Activated CD4-positive, alpha-beta T cell treated with anti-CD3 and anti-CD28 coated beads, Interleukin-2, amount 10 ng/mL, durations not matched to agents 7 days and 5 days (primary cell): ENCODE results near the gene CEP41. TPM values are rescaled to one million over a fixed set of nuclear protein-coding genes. Genes with fewer than 3 reads are reported as not detected.

Experiments
- CTCF ChIA-PET: fragments of 350-600 bp; sonication (Branson Sonifier 250); formaldehyde crosslinking; loops from one replicate; lab custom pipeline; 2021; ENCODE audit warnings: antibody characterized with exemption; lab: Charles Lee
- POLR2A ChIA-PET: fragments of 350-600 bp; sonication (Branson Sonifier 250); formaldehyde crosslinking; loops from one replicate; lab custom pipeline; 2021; ENCODE audit warnings: antibody characterized with exemption; lab: Charles Lee
- DNase-seq: peaks from one replicate; pipeline ENCODE4 v3.0.0-alpha.2; 2020
- H3K27ac Mint-ChIP-seq: one replicate; pipeline ENCODE4 v1.8.0; 2021; ENCODE audit warnings: mild to moderate bottlenecking, moderate library complexity, mixed read lengths
- H3K27me3 Mint-ChIP-seq: one replicate; pipeline ENCODE4 v1.8.0; 2021; ENCODE audit warnings: mixed read lengths
- H3K36me3 Mint-ChIP-seq: one replicate; pipeline ENCODE4 v1.8.0; 2021; ENCODE audit warnings: low read depth, mixed read lengths
- H3K4me1 Mint-ChIP-seq: one replicate; pipeline ENCODE4 v1.8.0; 2021; ENCODE audit warnings: mixed read lengths
- H3K4me3 Mint-ChIP-seq: one replicate; pipeline ENCODE4 v1.8.0; 2021; ENCODE audit warnings: mild to moderate bottlenecking, moderate library complexity, mixed read lengths
- H3K9me3 Mint-ChIP-seq: one replicate; pipeline ENCODE4 v1.8.0; 2021; ENCODE audit warnings: mixed read lengths
- total RNA-seq, 2 experiments: library from RNA; stranded (reverse); gene quantifications; one replicate each; pipeline ENCODE4 v1.2.3, GENCODE V29; 2021

CEP41 gene
- total RNA-seq, 2 experiments from 2014 or later, result 18.5 to 19.6 TPM

- POLR2A ChIA-PET, result no interaction called here
- no peak overlapping the region for H3K27ac Mint-ChIP-seq
- CTCF ChIA-PET, result interaction anchor here (0.6 kb wide), 2 partner anchors 11 to 1290 kb away, joined by 3 read pairs; no protein-coding TSS in a partner anchor
- H3K9me3 Mint-ChIP-seq, result no peaks in the 10 kb centered on the region
- H3K27me3 Mint-ChIP-seq, result no peaks in the 10 kb centered on the region
- no peak for DNase-seq
- H3K36me3 Mint-ChIP-seq, result peaks cover 14% of the 10 kb centered on the region
- no peak overlapping the region for H3K4me3 Mint-ChIP-seq
- peaks cover 39% of the 10 kb centered on the region for H3K4me1 Mint-ChIP-seq
Measured at GRCh38 chr7:130426564-130426963, 14.3 kb downstream of the CEP41 start.

DNA sequence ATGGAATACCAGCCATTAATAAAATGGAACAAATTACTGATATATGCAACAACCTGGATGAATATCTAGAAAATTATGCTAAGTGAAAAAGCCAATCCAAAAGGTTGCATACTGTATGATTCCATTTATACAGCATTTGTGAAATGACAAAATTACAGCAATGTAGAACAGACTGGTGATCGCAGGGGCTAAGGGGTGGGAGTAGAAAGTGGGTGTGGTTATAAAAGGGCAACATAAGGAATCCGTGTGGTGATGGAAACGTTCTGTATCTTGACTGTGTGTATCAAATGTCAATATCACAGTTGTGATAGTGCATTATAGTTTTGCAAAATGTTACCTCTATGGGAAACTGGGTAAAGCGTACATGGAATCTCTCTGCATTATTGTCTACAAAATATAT is 15.0 kb downstream of the CEP41 start:
- Mint-ChIP-seq H3K4me3 (no peak overlapping the region), H3K27me3 (no peaks in the 10 kb centered on the region), H3K9me3 (no peaks in the 10 kb centered on the region), H3K27ac (no peak overlapping the region), H3K36me3 (peaks cover 14% of the 10 kb centered on the region), H3K4me1 (peaks cover 44% of the 10 kb centered on the region)
- no peak for DNase-seq
- ChIA-PET POLR2A (no interaction called here), CTCF (no interaction called here)

DNA sequence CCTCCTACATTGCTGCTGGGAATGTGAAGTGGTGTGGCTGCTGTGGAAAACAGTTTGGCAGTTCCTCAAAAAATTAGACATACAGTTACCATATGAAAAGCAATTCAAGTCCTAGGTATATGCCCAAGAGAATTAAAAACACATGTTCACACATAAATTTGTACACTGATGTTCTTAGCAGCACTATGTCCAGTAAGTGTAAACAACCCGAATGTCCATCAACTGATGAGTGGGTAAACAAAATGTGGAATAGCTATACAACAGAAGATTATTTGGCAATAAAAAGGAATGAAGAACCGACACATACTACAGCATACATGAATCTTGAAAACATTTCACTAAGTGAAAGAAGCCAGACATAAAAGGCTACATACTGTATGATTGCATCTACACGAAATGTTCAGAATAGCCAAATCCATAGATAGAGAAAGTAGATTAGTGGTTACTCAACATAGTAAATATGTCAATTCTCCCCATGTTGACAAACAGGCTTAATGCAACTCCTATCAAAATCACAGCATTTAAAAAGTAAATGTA is 17.2 kb downstream of the CEP41 start:
- H3K4me1 Mint-ChIP-seq, result peaks cover 53% of the 10 kb centered on the region
- CTCF ChIA-PET, result no interaction called here
- no peak overlapping the region for H3K27ac Mint-ChIP-seq
- no peak for DNase-seq
- H3K4me3 Mint-ChIP-seq, result no peak overlapping the region
- no peaks in the 10 kb centered on the region for H3K9me3 Mint-ChIP-seq
- POLR2A ChIA-PET, result no interaction called here
- H3K27me3 Mint-ChIP-seq, result no peaks in the 10 kb centered on the region
- H3K36me3 Mint-ChIP-seq, result peaks cover 20% of the 10 kb centered on the region

- no peaks in the 10 kb centered on the region for H3K9me3 Mint-ChIP-seq
- H3K27me3 Mint-ChIP-seq, result no peaks in the 10 kb centered on the region
- peak overlapping the region; percentile 72 for H3K27ac Mint-ChIP-seq
- peaks cover 64% of the 10 kb centered on the region for H3K4me1 Mint-ChIP-seq
- H3K36me3 Mint-ChIP-seq, result peaks cover 17% of the 10 kb centered on the region
- no peak for DNase-seq
- POLR2A ChIA-PET, result no interaction called here
- no peak overlapping the region for H3K4me3 Mint-ChIP-seq
- CTCF ChIA-PET, result interaction anchor here (1.1 kb wide), 1 partner anchor 9 kb away, joined by 3 read pairs; no protein-coding TSS in a partner anchor
Measured at GRCh38 chr7:130421684-130422083, 19.1 kb downstream of the CEP41 start.

DNA sequence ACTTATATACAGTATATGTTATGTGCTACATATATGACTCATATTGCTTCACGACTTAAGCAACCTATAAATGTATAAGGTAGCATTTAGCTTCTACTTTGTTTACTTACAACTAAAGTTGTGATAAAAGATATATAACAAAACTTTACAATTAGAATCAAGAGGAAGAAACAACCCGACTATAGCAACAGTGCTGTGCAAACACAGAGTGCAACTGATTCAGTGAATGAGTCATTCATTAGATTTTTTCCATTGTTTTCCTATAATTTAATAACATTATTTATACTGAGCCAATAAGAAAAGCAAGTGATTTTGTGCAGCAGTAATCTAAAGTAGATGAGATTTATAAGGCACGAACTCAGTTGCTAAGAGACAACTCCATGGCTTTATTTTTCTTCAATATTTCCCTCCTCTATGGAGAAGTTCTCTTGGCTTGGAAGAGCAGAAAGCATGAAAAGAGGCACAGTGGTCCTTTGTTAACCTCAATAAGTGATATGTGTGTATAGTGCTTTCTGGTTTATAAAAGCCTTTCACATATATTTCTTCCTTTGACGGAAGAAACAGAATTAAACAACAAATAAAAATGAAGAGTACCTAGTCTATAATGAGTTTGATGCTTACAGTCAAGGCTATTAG is 19.8 kb downstream of the CEP41 start:
- no peak overlapping the region for H3K4me3 Mint-ChIP-seq
- H3K9me3 Mint-ChIP-seq, result no peaks in the 10 kb centered on the region
- POLR2A ChIA-PET, result no interaction called here
- H3K27ac Mint-ChIP-seq, result no peak overlapping the region
- peaks cover 65% of the 10 kb centered on the region for H3K4me1 Mint-ChIP-seq
- CTCF ChIA-PET, result interaction anchor here (1.1 kb wide), 1 partner anchor 10 kb away, joined by 3 read pairs; no protein-coding TSS in a partner anchor
- H3K36me3 Mint-ChIP-seq, result peaks cover 15% of the 10 kb centered on the region
- DNase-seq, result no peak
- H3K27me3 Mint-ChIP-seq, result no peaks in the 10 kb centered on the region

DNA sequence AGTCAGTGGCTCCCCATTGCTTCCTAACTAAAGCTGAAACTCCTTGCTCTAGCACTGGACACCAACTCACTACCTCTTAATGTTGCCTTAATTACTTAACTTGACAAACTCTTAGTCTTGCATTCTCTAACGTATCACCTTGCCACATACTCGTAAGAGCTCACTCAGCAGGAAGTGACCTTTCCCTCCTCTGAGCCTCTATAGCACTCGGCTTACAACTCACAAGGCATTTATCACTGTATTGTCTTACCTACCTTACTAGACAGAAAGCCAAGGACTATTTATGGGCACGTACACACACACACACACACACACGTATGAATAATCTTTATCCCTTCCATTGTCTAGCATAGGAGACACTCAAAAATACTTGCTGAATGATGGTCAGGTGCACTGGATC is 21.2 kb downstream of the CEP41 start:
- peaks cover 9% of the 10 kb centered on the region for H3K36me3 Mint-ChIP-seq
- ChIA-PET CTCF (interaction anchor here (1.0 kb wide), 1 partner anchor 220 kb away, joined by 3 read pairs; no protein-coding TSS in a partner anchor), POLR2A (no interaction called here)
- H3K4me1 Mint-ChIP-seq, result peaks cover 66% of the 10 kb centered on the region
- H3K27me3 Mint-ChIP-seq, result no peaks in the 10 kb centered on the region
- no peak for DNase-seq
- no peak overlapping the region for H3K4me3 Mint-ChIP-seq
- no peaks in the 10 kb centered on the region for H3K9me3 Mint-ChIP-seq
- H3K27ac Mint-ChIP-seq, result peak overlapping the region; percentile 42

GRCh38 chr7:130418306-130418705 is 22.5 kb downstream of the CEP41 start:
- no peak for DNase-seq
- H3K4me3 Mint-ChIP-seq, result no peak overlapping the region
- ChIA-PET CTCF (interaction anchor here (0.7 kb wide), 1 partner anchor 13 kb away, joined by 3 read pairs; no protein-coding TSS in a partner anchor), POLR2A (no interaction called here)
- H3K36me3 Mint-ChIP-seq, result peaks cover 8% of the 10 kb centered on the region
- peaks cover 75% of the 10 kb centered on the region for H3K4me1 Mint-ChIP-seq
- no peaks in the 10 kb centered on the region for H3K27me3 Mint-ChIP-seq
- no peaks in the 10 kb centered on the region for H3K9me3 Mint-ChIP-seq
- no peak overlapping the region for H3K27ac Mint-ChIP-seq

- peak overlapping the region; percentile 82 for H3K27ac Mint-ChIP-seq
- peak overlapping the region; percentile 7 for H3K4me3 Mint-ChIP-seq
- DNase-seq, result peak; percentile 24
- peaks cover 8% of the 10 kb centered on the region for H3K36me3 Mint-ChIP-seq
- ChIA-PET CTCF (no interaction called here), POLR2A (no interaction called here)
- peaks cover 70% of the 10 kb centered on the region for H3K4me1 Mint-ChIP-seq
- H3K27me3 Mint-ChIP-seq, result no peaks in the 10 kb centered on the region
- no peaks in the 10 kb centered on the region for H3K9me3 Mint-ChIP-seq
Measured at GRCh38 chr7:130417213-130417612, 23.6 kb downstream of the CEP41 start.

DNA sequence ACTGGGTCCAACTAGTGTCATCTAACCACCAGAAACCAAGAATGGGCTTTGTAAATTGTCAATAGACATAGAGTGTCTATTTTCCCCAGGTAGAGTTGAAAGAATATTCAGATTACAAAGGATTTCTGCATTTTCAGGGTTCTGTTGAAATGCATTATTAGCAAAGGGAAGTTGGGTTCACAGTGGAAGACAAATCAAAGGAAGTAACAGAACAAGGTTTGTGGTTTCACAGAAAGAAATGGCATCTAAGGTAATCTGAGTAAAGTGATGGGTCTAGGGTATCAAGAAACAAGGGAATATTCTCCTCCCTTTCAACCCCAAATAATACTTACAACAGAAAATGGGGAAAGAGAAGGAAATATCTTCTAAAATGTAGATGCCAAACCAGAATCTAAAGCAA is 25.8 kb downstream of the CEP41 start:
- peaks cover 58% of the 10 kb centered on the region for H3K4me1 Mint-ChIP-seq
- POLR2A ChIA-PET, result no interaction called here
- H3K9me3 Mint-ChIP-seq, result no peaks in the 10 kb centered on the region
- H3K4me3 Mint-ChIP-seq, result no peak overlapping the region
- DNase-seq, result no peak
- CTCF ChIA-PET, result interaction anchor here (1.7 kb wide), 1 partner anchor 17 kb away, joined by 4 read pairs; no protein-coding TSS in a partner anchor
- H3K27me3 Mint-ChIP-seq, result no peaks in the 10 kb centered on the region
- H3K27ac Mint-ChIP-seq, result peak overlapping the region; percentile 1
- peaks cover 13% of the 10 kb centered on the region for H3K36me3 Mint-ChIP-seq

GRCh38 chr7:130413201-130413600 is 27.6 kb downstream of the CEP41 start:
- Mint-ChIP-seq H3K4me3 (no peak overlapping the region), H3K9me3 (no peaks in the 10 kb centered on the region), H3K27me3 (no peaks in the 10 kb centered on the region), H3K36me3 (peaks cover 15% of the 10 kb centered on the region), H3K4me1 (peaks cover 44% of the 10 kb centered on the region), H3K27ac (no peak overlapping the region)
- POLR2A ChIA-PET, result no interaction called here
- CTCF ChIA-PET, result interaction anchor here (1.1 to 1.6 kb wide), 2 partner anchors 21 to 33 kb away, joined by 3 to 4 read pairs; no protein-coding TSS in a partner anchor
- DNase-seq, result no peak

- H3K9me3 Mint-ChIP-seq, result no peaks in the 10 kb centered on the region
- POLR2A ChIA-PET, result no interaction called here
- no peaks in the 10 kb centered on the region for H3K27me3 Mint-ChIP-seq
- peaks cover 22% of the 10 kb centered on the region for H3K4me1 Mint-ChIP-seq
- DNase-seq, result no peak
- H3K27ac Mint-ChIP-seq, result no peak overlapping the region
- no peak overlapping the region for H3K4me3 Mint-ChIP-seq
- CTCF ChIA-PET, result interaction anchor here (1.4 kb wide), 1 partner anchor 9 kb away, joined by 3 read pairs; no protein-coding TSS in a partner anchor
- peaks cover 15% of the 10 kb centered on the region for H3K36me3 Mint-ChIP-seq
Measured at GRCh38 chr7:130410868-130411541, 29.8 kb downstream of the CEP41 start.

DNA sequence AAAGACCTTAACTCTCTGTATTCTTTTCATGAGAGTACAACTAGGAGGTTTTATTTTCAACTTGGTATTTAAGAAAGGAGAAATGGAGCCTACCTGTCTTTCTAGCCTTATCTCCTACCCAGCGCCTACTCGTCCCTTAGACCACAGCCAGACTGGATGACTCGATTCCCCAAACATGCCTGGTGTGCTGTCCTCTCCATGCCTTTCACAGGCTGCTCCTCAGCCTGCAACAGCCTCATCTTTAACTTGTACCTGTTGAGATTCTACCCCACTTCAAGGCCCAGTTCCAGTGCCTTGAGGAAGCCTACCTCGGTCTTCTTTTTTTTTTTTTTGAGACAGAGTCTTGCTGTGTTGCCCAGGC is 31.1 kb downstream of the CEP41 start:
- H3K9me3 Mint-ChIP-seq, result no peaks in the 10 kb centered on the region
- H3K27me3 Mint-ChIP-seq, result no peaks in the 10 kb centered on the region
- peaks cover 12% of the 10 kb centered on the region for H3K36me3 Mint-ChIP-seq
- CTCF ChIA-PET, result no interaction called here
- no peak overlapping the region for H3K27ac Mint-ChIP-seq
- H3K4me3 Mint-ChIP-seq, result no peak overlapping the region
- DNase-seq, result no peak
- POLR2A ChIA-PET, result no interaction called here
- H3K4me1 Mint-ChIP-seq, result peaks cover 10% of the 10 kb centered on the region

GRCh38 chr7:130409067-130409711 is 31.6 kb downstream of the CEP41 start:
- POLR2A ChIA-PET, result no interaction called here
- Mint-ChIP-seq H3K27ac (no peak overlapping the region), H3K4me1 (peaks cover 6% of the 10 kb centered on the region), H3K27me3 (no peaks in the 10 kb centered on the region), H3K4me3 (no peak overlapping the region), H3K36me3 (peaks cover 12% of the 10 kb centered on the region), H3K9me3 (no peaks in the 10 kb centered on the region)
- CTCF ChIA-PET, result no interaction called here
- no peak for DNase-seq
